CD8-positive, alpha-beta memory T cell (primary cell): ENCODE results near the gene VWA5B1. TPM values are rescaled to one million over a fixed set of nuclear protein-coding genes. Genes with fewer than 3 reads are reported as not detected.
A peak's percentile ranks its signal among the peaks of the same experiment; 100 is the strongest.

Experiments used
- CTCF ChIA-PET: fragments of 350-600 bp; sonication (Branson Sonifier 250); formaldehyde crosslinking; loops from one replicate; lab custom pipeline; 2021; ENCODE audit warnings: antibody characterized with exemption; lab: Charles Lee
- POLR2A ChIA-PET: fragments of 350-600 bp; sonication (Branson Sonifier 250); formaldehyde crosslinking; loops from one replicate; lab custom pipeline; 2021; ENCODE audit warnings: antibody characterized with exemption; lab: Charles Lee
- DNase-seq, 5 donors: peaks; one replicate each; pipeline versions ENCODE4 v3.0.0 to v3.0.0-alpha.2; 2020 to 2022; ENCODE audit warnings: mixed read lengths in 1 of 5
- H3K27ac ChIP-seq: one replicate; pipeline ENCODE4 v1.7.0; 2013; ENCODE audit warnings: low read depth, mild to moderate bottlenecking, low read length, moderate library complexity
- H3K27me3 ChIP-seq: 2 replicates; pipeline ENCODE4 v1.7.0; 2013; ENCODE audit warnings: low read length, mild to moderate bottlenecking; ENCODE audit not compliant: insufficient read depth, poor library complexity, severe bottlenecking
- H3K36me3 ChIP-seq: 2 replicates; pipeline ENCODE4 v1.7.0; 2013; ENCODE audit warnings: mild to moderate bottlenecking, low read length, moderate library complexity; ENCODE audit not compliant: insufficient read depth
- H3K4me1 ChIP-seq: 2 replicates; pipeline ENCODE4 v1.7.0; 2013; ENCODE audit warnings: mild to moderate bottlenecking, low read length, moderate library complexity; ENCODE audit not compliant: insufficient read depth
- H3K4me3 ChIP-seq: 2 replicates; pipeline ENCODE4 v1.7.0; 2013; ENCODE audit warnings: mild to moderate bottlenecking, low read length
- H3K9me3 ChIP-seq: 2 replicates; pipeline ENCODE4 v1.7.0; 2013; ENCODE audit warnings: mild to moderate bottlenecking, low read length
- H3K27ac Mint-ChIP-seq, 8 donors: one replicate each; pipeline ENCODE4 v1.8.0; 2020 to 2021; ENCODE audit warnings: mixed read lengths in 8 of 8, mild to moderate bottlenecking in 6 of 8, inconsistent platforms in 3 of 8, moderate library complexity in 3 of 8
- H3K27me3 Mint-ChIP-seq, 2 donors: one replicate each; pipeline ENCODE4 v1.8.0; 2020 to 2021; ENCODE audit warnings: mixed read lengths in 2 of 2, mild to moderate bottlenecking in 1 of 2, moderate library complexity in 1 of 2
- H3K36me3 Mint-ChIP-seq, 3 donors: one replicate each; pipeline ENCODE4 v1.8.0; 2020 to 2021; ENCODE audit warnings: mixed read lengths in 3 of 3, inconsistent platforms in 1 of 3, mild to moderate bottlenecking in 1 of 3
- H3K4me1 Mint-ChIP-seq, 3 donors: one replicate each; pipeline ENCODE4 v1.8.0; 2020 to 2021; ENCODE audit warnings: mixed read lengths in 3 of 3, inconsistent platforms in 1 of 3, mild to moderate bottlenecking in 1 of 3
- H3K4me3 Mint-ChIP-seq, 7 donors: one replicate each; pipeline ENCODE4 v1.8.0; 2020 to 2021; ENCODE audit warnings: mixed read lengths in 7 of 7, mild to moderate bottlenecking in 6 of 7, moderate library complexity in 4 of 7, inconsistent platforms in 2 of 7
- H3K9me3 Mint-ChIP-seq, 5 donors: one replicate each; pipeline ENCODE4 v1.8.0; 2020 to 2022; ENCODE audit warnings: mixed read lengths in 5 of 5, mild to moderate bottlenecking in 3 of 5, moderate library complexity in 2 of 5, inconsistent platforms in 1 of 5
- polyA plus RNA-seq: library from polyadenylated mRNA; unstranded; fragments of 300-500 nt; fragmentation: Illumina TruSeq; gene quantifications from one replicate; pipeline ENCODE4 v1.2.3, GENCODE V29; 2021
- total RNA-seq, 2 experiments: library from RNA; stranded (reverse); gene quantifications; one replicate each; pipeline ENCODE4 v1.2.3, GENCODE V29; 2021

Gene VWA5B1
- total and polyA plus RNA-seq, 3 experiments from 2014 or later: not detected

- Mint-ChIP-seq H3K4me1 (no peaks in the 10 kb centered on the region), H3K27me3 (peaks cover 3 to 8% of the 10 kb centered on the region in 2 donors)
These were observed 16.4 kb downstream of the VWA5B1 start for GRCh38 chr1:20307026-20307425.

DNA sequence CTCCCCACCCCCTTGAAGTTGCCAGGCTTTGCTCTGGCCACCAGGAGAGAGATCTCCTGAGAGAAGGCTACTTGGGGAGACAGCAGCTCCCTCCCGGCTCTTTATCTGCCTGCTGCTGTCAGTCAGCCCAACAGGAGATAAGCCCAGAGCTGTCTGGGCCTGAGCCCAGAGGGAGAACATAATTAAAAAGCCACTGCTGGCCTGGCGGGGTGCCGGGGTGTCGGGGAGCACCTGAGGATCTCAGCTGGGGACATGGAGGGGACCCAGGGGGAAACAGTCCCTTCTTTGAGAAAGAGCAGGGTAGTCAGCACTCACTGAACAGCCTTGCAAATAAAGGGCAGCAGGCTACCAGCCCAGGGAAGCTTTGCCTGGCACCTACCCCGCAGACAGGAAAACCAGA, 17.9 kb downstream of the VWA5B1 start:
- Mint-ChIP-seq H3K9me3 (peaks cover 0 to 1% (median 0%) of the 10 kb centered on the region in 5 donors), H3K27ac (no peak overlapping the region), H3K36me3 (peaks cover 0 to 2% (median 0%) of the 10 kb centered on the region in 3 donors), H3K27me3 (peaks cover 3 to 8% of the 10 kb centered on the region in 2 donors), H3K4me3 (no peak overlapping the region), H3K4me1 (no peaks in the 10 kb centered on the region)
- ChIA-PET CTCF (no interaction called here), POLR2A (no interaction called here)
- Histone ChIP-seq H3K4me1 (no peaks in the 10 kb centered on the region), H3K9me3 (no peaks in the 10 kb centered on the region), H3K4me3 (no peak overlapping the region), H3K27me3 (no peaks in the 10 kb centered on the region), H3K27ac (no peak overlapping the region), H3K36me3 (no peaks in the 10 kb centered on the region)
- no peak for DNase-seq

More at GRCh38 chr1:20307026-20307425, 16.4 kb downstream of the VWA5B1 start:
- CTCF ChIA-PET: no interaction called here
- POLR2A ChIA-PET: no interaction called here
- Mint-ChIP-seq H3K27ac (no peak overlapping the region), H3K9me3 (peaks cover 0 to 1% (median 0%) of the 10 kb centered on the region in 5 donors), H3K4me3 (no peak overlapping the region), H3K36me3 (peaks cover 0 to 4% (median 0%) of the 10 kb centered on the region in 3 donors)
- DNase-seq: no peak
- Histone ChIP-seq H3K4me3 (no peak overlapping the region), H3K27ac (no peak overlapping the region), H3K4me1 (no peaks in the 10 kb centered on the region), H3K27me3 (no peaks in the 10 kb centered on the region), H3K9me3 (no peaks in the 10 kb centered on the region), H3K36me3 (no peaks in the 10 kb centered on the region)

- peaks cover 0 to 1% (median 0%) of the 10 kb centered on the region in 5 donors for H3K9me3 Mint-ChIP-seq
- H3K9me3 ChIP-seq: no peaks in the 10 kb centered on the region
- H3K27me3 ChIP-seq: no peaks in the 10 kb centered on the region
- H3K4me1 Mint-ChIP-seq: no peaks in the 10 kb centered on the region
- peaks cover 3 to 6% of the 10 kb centered on the region in 2 donors for H3K27me3 Mint-ChIP-seq
- DNase-seq: no peak
- no peaks in the 10 kb centered on the region for H3K4me1 ChIP-seq
- H3K4me3 ChIP-seq: no peak overlapping the region
- ChIA-PET CTCF (interaction anchor here (1.6 kb wide), 1 partner anchor 50 kb away, joined by 3 read pairs; no protein-coding TSS in a partner anchor), POLR2A (no interaction called here)
- no peak overlapping the region for H3K27ac Mint-ChIP-seq
- no peaks in the 10 kb centered on the region for H3K36me3 ChIP-seq
- H3K27ac ChIP-seq: no peak overlapping the region
- no peak overlapping the region for H3K4me3 Mint-ChIP-seq
- H3K36me3 Mint-ChIP-seq: peaks cover 0 to 6% (median 2%) of the 10 kb centered on the region in 3 donors
These were observed 20.6 kb downstream of the VWA5B1 start for GRCh38 chr1:20311289-20311688.

- Histone ChIP-seq H3K4me3 (no peak overlapping the region), H3K4me1 (no peaks in the 10 kb centered on the region), H3K9me3 (no peaks in the 10 kb centered on the region), H3K27me3 (no peaks in the 10 kb centered on the region), H3K36me3 (no peaks in the 10 kb centered on the region), H3K27ac (no peak overlapping the region)
- CTCF ChIA-PET: no interaction called here
- Mint-ChIP-seq H3K36me3 (peaks cover 0 to 10% (median 3%) of the 10 kb centered on the region in 3 donors), H3K4me1 (no peaks in the 10 kb centered on the region), H3K27ac (no peak overlapping the region), H3K9me3 (peaks cover 0 to 1% (median 0%) of the 10 kb centered on the region in 5 donors), H3K27me3 (peaks cover 3 to 6% of the 10 kb centered on the region in 2 donors), H3K4me3 (no peak overlapping the region)
- POLR2A ChIA-PET: no interaction called here
- DNase-seq: no peak
These were observed 21.6 kb downstream of the VWA5B1 start for GRCh38 chr1:20312310-20312709.

DNA sequence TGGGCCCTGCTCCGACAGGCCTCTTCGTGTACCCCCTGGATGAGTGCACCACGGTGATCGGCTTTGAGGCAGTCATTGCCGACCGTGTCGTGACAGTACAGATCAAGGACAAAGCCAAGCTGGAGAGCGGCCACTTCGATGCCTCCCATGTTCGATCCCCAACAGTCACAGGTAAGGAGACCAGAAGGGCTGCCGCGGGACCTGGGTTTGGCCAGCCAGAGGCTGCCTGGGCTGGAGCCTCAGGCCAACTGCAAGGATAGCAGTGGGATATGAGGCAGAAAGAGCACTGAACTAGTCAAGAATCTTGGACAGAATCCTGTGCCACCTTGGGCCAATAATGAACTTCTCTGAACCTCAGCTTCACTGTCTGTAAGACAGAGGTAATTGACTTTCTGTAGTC, 22.1 kb downstream of the VWA5B1 start:
- Histone ChIP-seq H3K4me3 (no peak overlapping the region), H3K36me3 (no peaks in the 10 kb centered on the region), H3K27me3 (no peaks in the 10 kb centered on the region), H3K9me3 (no peaks in the 10 kb centered on the region), H3K4me1 (no peaks in the 10 kb centered on the region), H3K27ac (no peak overlapping the region)
- no peak for DNase-seq
- ChIA-PET POLR2A (no interaction called here), CTCF (no interaction called here)
- Mint-ChIP-seq H3K36me3 (peaks cover 0 to 10% (median 3%) of the 10 kb centered on the region in 3 donors), H3K4me3 (no peak overlapping the region), H3K27me3 (peaks cover 5 to 6% of the 10 kb centered on the region in 2 donors), H3K27ac (no peak overlapping the region), H3K9me3 (peaks cover 0 to 1% (median 0%) of the 10 kb centered on the region in 5 donors), H3K4me1 (no peaks in the 10 kb centered on the region)

DNA sequence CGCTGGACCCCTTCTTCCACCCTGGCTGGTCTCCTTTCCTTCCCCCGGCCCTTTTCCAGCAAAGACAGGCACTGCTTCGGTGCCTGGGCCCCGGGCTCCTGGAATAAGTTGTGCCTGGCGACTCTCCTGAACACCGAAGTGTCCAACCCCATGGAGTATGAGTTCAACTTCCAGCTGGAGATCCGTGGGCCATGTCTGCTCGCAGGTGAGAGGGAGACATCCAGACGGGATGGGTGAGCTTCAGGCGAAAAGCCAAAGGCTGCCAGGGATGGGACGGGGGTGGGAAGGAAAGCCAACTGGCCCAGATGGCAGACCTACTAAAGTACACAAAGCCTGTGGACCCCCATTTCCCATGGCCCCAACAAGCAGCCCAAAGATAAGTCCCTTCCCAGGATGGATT, 26.8 kb downstream of the VWA5B1 start:
- ChIA-PET POLR2A (no interaction called here), CTCF (no interaction called here)
- no peaks in the 10 kb centered on the region for H3K9me3 ChIP-seq
- peaks cover 0 to 10% (median 3%) of the 10 kb centered on the region in 3 donors for H3K36me3 Mint-ChIP-seq
- no peak for DNase-seq
- no peak overlapping the region for H3K27ac ChIP-seq
- no peaks in the 10 kb centered on the region for H3K9me3 Mint-ChIP-seq
- peaks cover 6% of the 10 kb centered on the region for H3K4me1 ChIP-seq
- peaks cover 8% of the 10 kb centered on the region in 2 donors for H3K27me3 Mint-ChIP-seq
- no peak overlapping the region for H3K4me3 ChIP-seq
- H3K36me3 ChIP-seq: no peaks in the 10 kb centered on the region
- no peaks in the 10 kb centered on the region for H3K27me3 ChIP-seq
- peaks cover 16 to 18% (median 18%) of the 10 kb centered on the region in 3 donors for H3K4me1 Mint-ChIP-seq
- H3K4me3 Mint-ChIP-seq: no peak overlapping the region
- H3K27ac Mint-ChIP-seq: no peak overlapping the region

DNA sequence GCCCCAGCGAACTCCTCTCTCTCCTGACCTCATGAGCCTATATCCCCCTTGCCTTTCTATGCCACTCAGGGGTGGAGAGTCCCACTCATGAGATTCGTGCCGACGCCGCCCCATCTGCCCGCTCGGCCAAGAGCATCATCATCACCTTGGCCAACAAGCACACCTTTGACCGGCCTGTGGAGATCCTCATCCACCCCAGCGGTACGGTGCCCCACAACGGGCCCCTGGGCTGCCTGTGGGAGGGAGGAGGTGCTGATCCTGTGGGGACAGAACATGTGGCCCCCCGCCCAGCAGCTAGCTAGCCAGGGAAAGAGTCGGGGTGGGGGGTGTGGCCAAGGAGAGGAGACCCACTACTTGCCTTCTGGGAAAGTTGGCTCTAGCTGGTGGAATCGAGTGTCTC, 27.8 kb downstream of the VWA5B1 start:
- H3K9me3 Mint-ChIP-seq: no peaks in the 10 kb centered on the region
- CTCF ChIA-PET: no interaction called here

DNA sequence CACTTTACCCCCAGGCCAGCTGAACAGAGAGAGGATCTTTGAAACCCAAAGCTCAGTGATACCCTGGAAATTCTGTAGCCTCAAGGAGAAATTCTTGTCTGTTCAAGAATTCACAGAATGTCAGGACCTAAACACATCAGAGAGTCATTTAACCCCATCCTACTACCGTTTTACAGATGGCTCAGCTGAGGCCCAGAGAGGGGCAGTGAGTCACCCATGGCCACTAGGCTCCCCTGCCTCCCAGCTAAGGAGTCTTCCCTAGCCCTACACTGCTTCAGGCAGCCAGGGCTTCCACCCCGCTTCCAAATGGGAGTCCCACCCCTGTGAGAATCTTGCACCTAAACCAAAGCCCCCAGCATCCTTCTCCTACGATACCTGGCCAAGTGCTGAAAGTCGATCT, 28.3 kb downstream of the VWA5B1 start:
- CTCF ChIA-PET: no interaction called here
- peaks cover 0 to 10% (median 2%) of the 10 kb centered on the region in 3 donors for H3K36me3 Mint-ChIP-seq
- POLR2A ChIA-PET: no interaction called here
- DNase-seq: no peak
- H3K9me3 ChIP-seq: no peaks in the 10 kb centered on the region
- peaks cover 8% of the 10 kb centered on the region in 2 donors for H3K27me3 Mint-ChIP-seq
- peaks cover 22 to 30% (median 28%) of the 10 kb centered on the region in 3 donors for H3K4me1 Mint-ChIP-seq
- peaks cover 11% of the 10 kb centered on the region for H3K4me1 ChIP-seq
- no peak overlapping the region for H3K4me3 ChIP-seq
- H3K36me3 ChIP-seq: no peaks in the 10 kb centered on the region
- H3K27ac Mint-ChIP-seq: peak overlapping the region in 1 of 8 donors; percentile 29
- H3K27me3 ChIP-seq: no peaks in the 10 kb centered on the region
- no peak overlapping the region for H3K27ac ChIP-seq
- H3K4me3 Mint-ChIP-seq: no peak overlapping the region
- H3K9me3 Mint-ChIP-seq: no peaks in the 10 kb centered on the region

More for the DNA sequence above, 27.8 kb downstream of the VWA5B1 start:
- Mint-ChIP-seq H3K27me3 (peaks cover 8% of the 10 kb centered on the region in 2 donors), H3K27ac (no peak overlapping the region), H3K4me3 (no peak overlapping the region), H3K36me3 (peaks cover 0 to 10% (median 3%) of the 10 kb centered on the region in 3 donors), H3K4me1 (peaks cover 22 to 29% (median 28%) of the 10 kb centered on the region in 3 donors)
- H3K27me3 ChIP-seq: no peaks in the 10 kb centered on the region
- POLR2A ChIA-PET: no interaction called here
- DNase-seq: no peak
- H3K4me3 ChIP-seq: no peak overlapping the region
- no peaks in the 10 kb centered on the region for H3K36me3 ChIP-seq
- no peaks in the 10 kb centered on the region for H3K9me3 ChIP-seq
- H3K4me1 ChIP-seq: peaks cover 9% of the 10 kb centered on the region
- H3K27ac ChIP-seq: no peak overlapping the region
